Upper lobe of right lung (tissue), 1 donor: Measurements from ENCODE around the gene FZD2. TPM values are rescaled to one million over a fixed set of nuclear protein-coding genes. Genes with fewer than 3 reads are reported as not detected.

Experiments used
- ATAC-seq: fragments of 200-7000 bp; cut with Tn5 transposase; one replicate; pipeline ENCODE4 v1.9.1; 2020; ENCODE audit warnings: mild to moderate bottlenecking, moderate library complexity
- DNase-seq: peaks from one replicate; pipeline ENCODE4 v3.0.0-alpha.2; 2020
- H3K27ac ChIP-seq: fragments of 200-600 bp; one replicate; pipeline ENCODE4 v1.8.0; 2022
- H3K27me3 ChIP-seq: fragments of 200-600 bp; one replicate; pipeline ENCODE4 v1.8.0; 2022; ENCODE audit warnings: mild to moderate bottlenecking
- H3K36me3 ChIP-seq: fragments of 200-600 bp; one replicate; pipeline ENCODE4 v1.8.0; 2022
- H3K4me1 ChIP-seq: fragments of 200-600 bp; one replicate; pipeline ENCODE4 v1.8.0; 2022
- H3K4me3 ChIP-seq: fragments of 200-600 bp; one replicate; pipeline ENCODE4 v1.8.0; 2022; ENCODE audit warnings: mild to moderate bottlenecking
- H3K9me3 ChIP-seq: fragments of 200-600 bp; one replicate; pipeline ENCODE4 v1.8.0; 2022
- CTCF ChIP-seq: fragments of 200-600 bp; IDR thresholded peaks from one replicate; pipeline ENCODE4 v1.8.0; 2022; ENCODE audit warnings: antibody characterized with exemption
- intact Hi-C: fragments of 100-400 bp; cut with DNase I; formaldehyde crosslinking; loops from one replicate; pipeline ENCODE4 v1.11.0; 2022
- total RNA-seq: library from RNA; stranded (reverse); fragmentation: NEBNext Ultra II Directional; extraction: Animal tissue kit (Norgen Biotek cat#: 25700); gene quantifications from one replicate; pipeline ENCODE4 v1.2.1, GENCODE V29; 2021
- donor health status: DM: no; HTN: yes; CAD: no; lungs with severe emphysema.

FZD2 gene
- total RNA-seq, 1 donor from 2014 or later, result 8.7 TPM

- Histone ChIP-seq H3K9me3 (no peaks in the 10 kb centered on the region), H3K36me3 (no peaks in the 10 kb centered on the region), H3K4me1 (no peaks in the 10 kb centered on the region), H3K4me3 (no peak overlapping the region), H3K27me3 (no peaks in the 10 kb centered on the region), H3K27ac (peak overlapping the region; percentile 24)
- no peak for TF ChIP-seq CTCF
- ATAC-seq (no peak), DNase-seq (no peak)
- intact Hi-C loops, result loop anchor here (10.0 kb wide), 1 partner anchor 76 kb away; no protein-coding TSS in a partner anchor
Measured at GRCh38 chr17:44548376-44549230, 8.7 kb upstream of the FZD2 start.

- no peak for TF ChIP-seq CTCF
- Histone ChIP-seq H3K9me3 (no peaks in the 10 kb centered on the region), H3K4me3 (no peak overlapping the region), H3K27me3 (no peaks in the 10 kb centered on the region), H3K4me1 (no peaks in the 10 kb centered on the region), H3K27ac (no peak overlapping the region), H3K36me3 (no peaks in the 10 kb centered on the region)
- ATAC-seq, result no peak
- DNase-seq, result no peak
- intact Hi-C loops, result loop anchor here (10.0 kb wide), 1 partner anchor 75 kb away; no protein-coding TSS in a partner anchor
Measured at GRCh38 chr17:44549686-44550085, 7.6 kb upstream of the FZD2 start.

- Histone ChIP-seq H3K4me3 (no peak overlapping the region), H3K4me1 (peaks cover 7% of the 10 kb centered on the region), H3K36me3 (no peaks in the 10 kb centered on the region), H3K27ac (no peak overlapping the region), H3K9me3 (no peaks in the 10 kb centered on the region), H3K27me3 (no peaks in the 10 kb centered on the region)
- ATAC-seq, result peak; percentile 72
- intact Hi-C loops, result no loop called here
- DNase-seq, result no peak
- TF ChIP-seq CTCF, result no peak
Measured at GRCh38 chr17:44552361-44552760, 4.9 kb upstream of the FZD2 start.

GRCh38 chr17:44555099-44555498 is 2.2 kb upstream of the FZD2 start:
- no peak for DNase-seq

GRCh38 chr17:44556166-44556831 is 985 bp upstream of the FZD2 start:
- Histone ChIP-seq H3K4me1 (peaks cover 7% of the 10 kb centered on the region), H3K27me3 (peaks cover 7% of the 10 kb centered on the region), H3K27ac (peak overlapping the region; percentile 81), H3K4me3 (peak overlapping the region; percentile 67), H3K9me3 (no peaks in the 10 kb centered on the region), H3K36me3 (no peaks in the 10 kb centered on the region)
- DNase-seq, result no peak
- peak; percentile 51 for ATAC-seq
- TF ChIP-seq CTCF, result no peak
- intact Hi-C loops, result no loop called here

More at GRCh38 chr17:44555099-44555498, 2.2 kb upstream of the FZD2 start:
- H3K4me1 ChIP-seq, result peaks cover 7% of the 10 kb centered on the region
- H3K27me3 ChIP-seq, result peaks cover 7% of the 10 kb centered on the region
- TF ChIP-seq CTCF, result no peak
- H3K27ac ChIP-seq, result no peak overlapping the region
- no peaks in the 10 kb centered on the region for H3K36me3 ChIP-seq
- H3K4me3 ChIP-seq, result no peak overlapping the region
- no peaks in the 10 kb centered on the region for H3K9me3 ChIP-seq
- intact Hi-C loops, result no loop called here
- ATAC-seq, result no peak
